ENCODE results near the gene DHRS9.

GRCh38 chr2:169034984-169035544 lies 34.3 kb upstream of the DHRS9 start:
- TF ChIP-seq POLR2A (IDR thresholded peaks at IDR 0.05): no peak
- no peak for TF ChIP-seq CTCF (IDR thresholded peaks at IDR 0.05)
